Stimulated activated CD4-positive, alpha-beta T cell treated with anti-CD3 and anti-CD28 coated beads, Interleukin-4, amount 100 ng/mL, for 24 hours (primary cell): Measurements from ENCODE around the gene APRT.
"Not testable (repeated sequence)": the region's sequence is repeated elsewhere in the genome, so short reads cannot be mapped to it uniquely, and the experiment has no call there.

ENCODE experiments used
- DNase-seq: peaks from one replicate; pipeline ENCODE4 v3.0.0-alpha.2; 2020

The APRT gene

DNA sequence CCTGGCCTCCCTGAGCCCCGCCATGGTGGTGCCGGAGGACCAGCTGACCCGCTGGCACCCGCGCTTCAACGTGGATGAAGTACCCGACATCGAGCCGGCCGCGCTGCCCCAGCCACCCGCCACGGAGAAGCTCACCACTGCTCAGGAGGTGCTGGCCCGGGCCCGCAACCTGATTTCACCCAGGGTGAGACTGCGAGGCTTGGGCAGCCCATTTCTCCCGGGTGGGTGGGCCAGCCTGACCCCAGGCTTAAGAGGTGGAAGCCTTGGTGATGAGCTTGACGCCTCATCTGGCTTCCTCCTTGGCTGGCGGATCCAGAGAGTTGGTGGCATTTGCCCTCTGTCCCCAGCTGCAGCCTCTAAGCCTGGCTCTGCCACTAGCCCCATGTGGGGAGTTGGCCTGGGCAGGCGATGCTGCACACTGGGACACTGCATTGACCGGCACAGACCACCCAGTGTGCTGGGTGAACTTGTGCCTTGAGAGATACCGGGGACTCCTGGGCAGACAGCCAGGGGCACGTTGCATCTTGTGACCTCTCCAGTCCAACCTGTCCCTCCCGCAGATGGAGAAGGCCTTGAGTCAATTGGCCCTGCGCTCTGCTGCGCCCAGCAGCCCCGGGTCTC is 5.1 kb downstream of the APRT start:
- DNase-seq, result no peak

DNA sequence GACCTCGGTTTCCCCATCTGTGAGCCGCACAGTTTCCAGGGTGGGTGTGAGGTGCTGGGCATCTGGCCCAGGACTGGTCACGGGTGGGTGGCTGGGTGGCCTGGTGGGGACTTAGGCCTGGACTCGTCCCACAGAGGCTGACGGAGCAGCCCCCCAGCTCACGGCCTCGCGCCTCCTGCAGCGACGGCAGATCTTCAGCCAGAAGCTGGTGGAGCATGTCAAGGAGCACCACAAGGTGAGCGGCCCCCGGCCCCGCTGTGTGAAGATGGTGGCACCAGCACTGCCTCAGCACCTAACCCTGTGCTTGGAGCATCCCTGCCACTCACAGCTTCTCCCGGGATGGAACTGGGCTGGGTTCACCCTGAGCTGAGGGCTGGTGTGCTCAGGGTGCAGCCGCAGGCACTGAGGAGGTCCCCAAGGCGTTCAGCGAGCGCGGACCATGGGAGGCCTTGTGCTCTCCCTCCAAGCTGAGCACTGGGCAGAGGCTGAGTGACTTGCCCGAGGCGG is 5.8 kb downstream of the APRT start:
- DNase-seq, result no peak

DNA sequence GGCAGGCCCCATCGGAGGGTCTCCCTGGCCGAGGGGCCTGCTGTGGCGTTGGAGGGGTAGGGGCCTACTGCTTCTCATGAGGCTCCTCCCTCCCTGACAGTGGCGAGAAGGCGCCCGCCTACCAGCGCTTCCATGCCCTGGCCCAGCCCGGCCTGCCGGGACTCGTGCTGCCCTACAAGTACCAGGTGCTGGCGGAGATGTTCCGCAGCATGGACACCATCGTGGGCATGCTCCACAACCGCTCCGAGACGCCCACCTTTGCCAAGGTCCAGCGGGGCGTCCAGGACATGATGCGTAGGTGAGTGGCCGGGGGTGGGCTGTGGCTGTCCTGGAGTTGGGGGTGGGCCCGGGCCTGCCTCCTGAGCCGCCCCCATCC is 6.4 kb downstream of the APRT start:
- DNase-seq, result no peak

DNA sequence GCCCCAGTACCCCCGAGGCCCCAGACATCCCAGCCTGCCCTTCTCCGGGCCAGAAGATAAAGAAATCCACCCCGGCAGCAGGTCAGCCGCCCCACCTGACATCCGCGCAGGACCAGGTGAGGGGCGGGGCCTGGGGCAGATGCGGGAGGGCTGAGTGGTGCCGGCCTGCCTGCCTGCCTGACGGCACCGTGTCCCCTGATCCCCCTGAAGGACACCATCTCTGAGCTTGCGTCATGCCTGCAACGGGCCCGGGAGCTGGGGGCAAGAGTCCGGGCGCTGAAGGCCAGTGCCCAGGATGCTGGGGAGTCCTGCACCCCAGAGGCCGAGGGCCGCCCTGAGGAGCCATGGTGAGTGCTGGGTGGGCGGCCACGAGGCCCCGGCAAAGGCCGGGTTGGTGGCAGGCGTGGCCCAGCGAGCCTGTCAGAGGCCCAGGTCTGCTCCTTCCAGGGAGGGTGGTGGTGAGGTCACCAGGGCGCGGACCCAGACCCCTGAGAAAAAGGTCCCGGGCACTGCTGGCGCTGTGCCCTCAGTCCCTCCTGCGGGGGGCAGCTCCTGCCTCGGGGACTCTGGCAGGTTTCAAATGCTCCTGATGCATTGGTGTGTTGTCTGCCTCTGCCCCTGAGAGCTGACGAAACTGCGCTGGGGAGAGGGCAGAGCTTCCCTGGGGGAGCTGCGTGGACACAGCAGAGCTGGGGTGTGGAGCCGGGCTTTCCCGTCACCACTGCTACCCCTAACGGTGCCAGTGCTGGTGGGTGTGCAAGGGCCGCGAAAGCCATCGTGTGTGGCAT is 7.0 kb downstream of the APRT start:
- peak; percentile 35 for DNase-seq

DNA sequence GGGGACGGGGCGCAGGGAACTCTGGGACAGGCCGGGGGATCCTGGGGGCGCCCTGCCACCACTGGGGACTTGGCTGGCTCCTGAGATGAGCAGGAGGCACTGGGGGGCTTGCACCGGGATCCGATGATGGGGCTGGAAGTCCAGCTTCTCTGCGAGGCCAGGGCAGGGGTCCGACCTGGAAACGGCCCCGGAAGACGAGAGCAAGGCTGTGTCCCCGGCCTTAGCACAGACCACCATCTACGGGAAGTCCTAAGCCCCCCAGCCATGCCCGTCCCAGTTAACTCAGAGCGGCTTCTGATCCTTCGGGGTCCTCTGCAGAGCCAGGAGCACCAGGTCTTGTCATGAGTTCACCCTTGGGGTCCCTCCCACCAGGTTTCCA is 7.6 kb downstream of the APRT start:
- DNase-seq, result no peak

DNA sequence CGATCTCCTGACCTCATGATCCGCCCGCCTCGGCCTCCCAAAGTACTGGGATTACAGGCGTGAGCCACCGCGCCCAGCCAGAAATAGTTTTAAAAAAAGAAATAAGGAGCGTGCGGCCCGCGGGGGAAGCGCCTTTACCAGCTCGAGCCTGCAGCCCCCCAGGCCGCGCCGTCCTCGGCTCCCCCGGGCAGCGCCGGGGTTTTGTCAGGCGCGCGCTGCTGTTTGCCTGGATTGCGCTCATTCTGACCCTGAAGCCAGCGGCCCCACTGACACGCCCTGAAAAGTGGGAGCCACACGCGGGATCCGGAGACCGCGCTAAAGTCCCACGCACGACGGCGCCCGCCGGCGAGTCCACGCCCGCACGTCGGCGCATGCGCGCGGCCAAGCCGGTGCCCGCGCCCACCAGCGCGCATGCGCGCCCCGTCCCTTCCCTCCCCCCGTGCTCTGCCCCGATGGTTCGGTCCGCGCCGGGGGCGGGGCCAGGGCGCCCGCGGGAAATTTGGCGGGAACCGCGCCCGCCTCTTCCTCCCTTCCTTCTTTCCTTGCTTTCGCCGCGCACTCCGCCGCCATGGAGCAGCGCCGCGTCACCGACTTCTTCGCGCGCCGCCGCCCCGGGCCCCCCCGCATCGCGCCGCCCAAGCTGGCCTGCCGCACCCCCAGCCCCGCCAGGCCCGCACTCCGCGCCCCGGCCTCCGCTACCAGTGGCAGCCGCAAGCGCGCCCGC is 8.3 kb downstream of the APRT start, which contains the start of gene CDT1:
Gene CDT1, plus strand, starts transcription at position 526 of the 724 bp plus-strand sequence. Its CDS starts 43 bp downstream, at position 569.
- peak; percentile 84 for DNase-seq

DNA sequence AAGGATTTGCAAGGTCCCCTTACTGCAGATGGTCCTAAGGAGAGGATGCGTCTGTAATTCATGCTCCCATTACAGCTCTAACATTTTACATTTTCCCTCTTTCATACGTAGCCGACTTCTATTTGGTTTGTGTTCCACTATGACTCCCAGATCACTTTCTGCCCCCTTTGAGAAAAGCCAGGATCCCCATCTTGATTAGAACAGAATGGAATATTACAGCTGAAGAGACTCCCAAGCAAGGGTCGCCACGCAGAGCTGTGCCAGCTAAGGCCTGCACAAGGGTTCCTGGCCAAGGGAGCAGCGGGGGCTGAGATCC is 11.5 kb downstream of the APRT start:
- no peak for DNase-seq

DNA sequence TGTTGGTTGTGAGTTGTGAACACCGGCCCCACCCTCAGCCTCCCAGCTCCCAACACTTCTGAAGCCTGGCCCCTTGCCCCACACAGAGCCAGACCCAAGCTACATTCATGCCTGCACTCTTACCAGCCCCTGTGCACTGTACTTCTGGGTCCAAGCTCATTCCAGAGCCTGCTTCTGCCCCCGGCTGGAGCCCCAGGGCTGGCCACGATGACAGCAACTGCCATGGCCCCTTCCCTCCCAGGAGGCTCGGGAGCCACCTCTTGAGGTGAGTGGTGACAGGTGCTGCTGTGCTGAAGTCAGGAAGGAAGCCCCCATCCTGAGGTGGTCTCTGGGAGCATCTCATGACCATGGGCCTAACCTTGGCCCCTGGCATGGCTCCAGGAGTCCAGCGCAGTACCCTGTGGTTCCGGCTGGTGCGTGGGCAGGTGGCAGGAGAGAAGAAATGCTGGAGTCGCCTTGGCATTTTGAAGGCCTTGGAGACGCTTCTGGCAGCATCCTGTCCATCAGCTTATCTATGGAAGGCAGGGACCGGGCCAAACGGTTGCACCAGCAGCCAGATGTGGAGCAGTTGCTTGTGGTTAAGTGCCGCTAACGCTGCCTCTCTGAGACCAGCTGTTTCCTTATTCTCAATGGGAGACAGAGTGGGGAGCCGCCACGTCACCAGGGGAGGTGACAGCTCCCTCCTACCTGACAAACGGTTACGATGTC is 12.0 kb downstream of the APRT start:
- no peak for DNase-seq

DNA sequence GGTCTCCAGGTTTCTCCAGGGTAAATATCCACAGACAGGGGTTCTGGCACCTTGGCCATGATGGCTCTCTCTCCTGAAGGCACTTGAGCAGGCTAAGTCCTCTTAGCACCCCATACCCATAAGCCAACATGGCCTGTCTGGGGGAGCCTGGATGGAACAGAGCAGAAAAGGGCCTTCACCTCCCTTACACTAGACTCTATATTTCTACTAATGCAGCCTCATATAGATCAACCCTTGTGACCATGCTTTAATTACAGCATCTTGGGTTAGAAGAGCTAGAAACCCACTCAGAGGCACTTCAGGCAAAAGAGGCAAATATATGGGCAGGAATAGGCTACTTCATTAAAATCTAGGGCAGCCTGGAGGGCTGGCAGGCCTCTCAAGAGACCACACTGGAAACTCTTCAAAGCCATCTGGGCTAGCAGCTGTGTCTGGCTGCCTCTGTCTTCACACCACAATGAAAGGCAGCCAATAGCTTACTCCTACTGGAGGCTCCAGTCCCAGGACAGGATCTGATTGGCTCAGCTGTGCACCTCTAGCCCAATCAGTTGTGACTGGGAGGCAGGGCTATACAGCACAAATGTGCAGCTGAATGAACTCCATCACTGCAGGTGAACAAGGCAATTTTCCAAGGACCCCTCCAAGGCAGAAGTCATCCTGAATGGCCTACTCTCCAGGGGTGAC is 12.8 kb downstream of the APRT start:
- DNase-seq, result no peak

DNA sequence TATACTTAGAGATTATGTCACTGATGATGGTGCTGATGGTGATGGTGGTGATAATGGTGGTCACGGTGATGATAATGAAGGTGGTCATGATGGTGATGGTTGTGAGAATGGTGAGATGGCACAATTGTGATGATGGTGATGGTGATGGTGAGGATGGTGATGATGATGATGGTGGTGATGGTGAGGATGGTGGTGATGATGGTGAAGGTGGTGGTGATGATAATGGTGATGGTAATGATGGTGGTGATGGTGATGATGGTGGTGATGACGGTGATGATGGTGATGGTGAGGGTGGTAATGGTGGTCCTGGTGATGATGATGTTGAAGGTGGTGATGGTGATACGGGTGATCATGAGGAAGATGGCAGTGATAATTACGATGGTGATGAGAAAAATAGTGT is 13.7 kb downstream of the APRT start:
- DNase-seq, result no peak

DNA sequence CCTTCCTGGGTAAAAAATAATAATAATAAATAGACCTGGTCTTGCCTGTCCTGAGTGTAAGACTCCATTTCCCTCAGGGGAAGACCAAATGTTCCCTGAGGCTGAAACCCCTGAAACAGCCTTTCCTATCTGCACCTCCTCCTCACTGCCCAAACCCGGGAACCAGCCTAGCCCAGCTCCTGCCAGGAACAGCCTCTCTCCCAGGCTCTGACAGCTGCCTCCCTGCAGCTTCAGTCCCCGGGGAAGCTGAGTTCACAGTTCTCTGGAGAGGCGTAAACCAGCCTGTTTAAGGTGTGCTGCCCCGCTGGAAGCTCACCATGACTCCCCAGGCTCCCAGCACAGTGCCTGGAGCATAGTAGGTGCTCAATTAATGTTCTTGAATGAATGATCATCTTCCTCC is 15.4 kb downstream of the APRT start:
- no peak for DNase-seq

DNA sequence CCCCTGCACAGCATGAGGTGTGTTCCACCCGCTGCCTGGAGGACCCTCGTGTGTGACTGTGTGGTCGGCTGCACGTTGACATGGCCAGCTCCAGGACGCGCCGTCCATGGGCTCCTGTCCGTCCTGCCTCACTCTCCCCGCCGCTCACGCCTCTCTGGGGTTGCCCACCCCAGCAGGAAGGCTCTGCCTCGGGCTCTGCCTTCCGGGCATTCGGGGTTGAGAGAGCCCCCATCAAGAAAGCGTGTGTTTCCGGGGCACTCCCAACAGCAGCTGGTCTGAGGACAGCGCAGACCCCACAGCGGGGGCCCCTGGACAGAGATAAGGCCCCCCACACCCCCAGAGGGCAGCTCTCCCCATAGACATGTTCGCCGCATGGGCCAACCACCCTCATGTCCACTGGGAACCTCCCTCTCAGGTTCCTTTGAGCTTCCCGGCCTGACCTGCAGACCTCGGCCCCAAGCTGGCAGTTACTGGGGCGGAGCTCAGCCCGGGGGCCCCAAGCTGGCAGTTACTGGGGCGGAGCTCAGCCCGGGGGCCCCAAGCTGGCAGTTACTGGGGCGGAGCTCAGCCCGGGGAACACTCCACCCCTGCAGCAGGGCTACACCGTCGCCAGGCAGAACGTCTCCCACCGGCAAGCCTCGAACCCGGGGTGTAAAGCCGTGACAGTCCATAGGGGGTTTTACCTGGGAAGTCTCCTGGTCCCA is 18.3 kb downstream of the APRT start:
- no peak for DNase-seq

DNA sequence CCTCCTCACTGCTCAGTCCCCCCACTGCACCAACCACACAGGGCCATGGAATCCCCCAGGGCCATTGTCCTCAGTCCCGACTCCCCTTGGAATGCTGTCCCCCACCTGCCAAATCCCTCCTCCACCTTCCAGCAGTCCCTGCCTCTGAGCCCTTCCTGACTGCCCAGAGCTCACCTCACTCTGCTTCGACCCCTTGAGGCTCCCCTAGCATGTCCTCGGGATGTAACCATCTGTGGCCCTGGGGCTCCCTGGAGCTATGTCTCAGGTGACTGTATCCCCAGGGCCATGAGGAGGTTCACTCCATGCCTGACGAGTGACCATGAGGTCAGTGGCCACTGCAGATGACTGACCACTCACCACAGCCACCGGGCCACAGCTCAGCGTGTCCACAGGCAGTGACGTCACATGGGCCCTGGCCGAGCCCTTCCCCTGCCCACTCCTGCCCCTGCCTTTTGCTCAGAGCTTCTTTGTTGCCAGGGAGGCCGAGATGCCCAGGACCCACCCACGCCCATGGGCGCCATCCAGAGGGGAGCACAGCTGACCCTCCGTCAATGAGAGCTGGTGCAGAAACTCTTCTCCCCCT is 19.0 kb downstream of the APRT start:
- DNase-seq, result no peak

DNA sequence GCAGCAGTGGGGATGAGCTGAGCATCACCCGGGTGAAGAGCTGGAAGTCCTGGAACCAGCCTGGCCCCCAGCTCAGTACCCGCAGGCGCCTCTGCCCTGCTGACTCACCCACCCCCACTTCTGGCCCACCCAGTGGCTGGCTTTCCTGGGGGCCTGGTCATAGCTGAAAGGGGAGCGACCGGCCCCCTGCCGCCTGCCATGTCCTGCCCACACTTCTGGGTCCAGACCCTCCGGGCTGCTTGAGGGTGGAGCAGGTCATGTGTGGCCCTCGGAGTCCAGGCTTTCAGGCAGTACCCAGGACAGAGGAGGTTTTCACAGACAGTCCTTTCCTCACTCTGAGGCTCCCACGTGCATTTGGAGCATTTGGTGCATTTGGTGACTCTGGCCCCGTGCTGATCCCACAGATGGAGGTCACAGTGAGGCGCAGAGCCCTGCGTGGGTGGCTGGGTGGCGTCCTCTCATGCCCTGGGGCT is 19.6 kb downstream of the APRT start:
- DNase-seq, result no peak

DNA sequence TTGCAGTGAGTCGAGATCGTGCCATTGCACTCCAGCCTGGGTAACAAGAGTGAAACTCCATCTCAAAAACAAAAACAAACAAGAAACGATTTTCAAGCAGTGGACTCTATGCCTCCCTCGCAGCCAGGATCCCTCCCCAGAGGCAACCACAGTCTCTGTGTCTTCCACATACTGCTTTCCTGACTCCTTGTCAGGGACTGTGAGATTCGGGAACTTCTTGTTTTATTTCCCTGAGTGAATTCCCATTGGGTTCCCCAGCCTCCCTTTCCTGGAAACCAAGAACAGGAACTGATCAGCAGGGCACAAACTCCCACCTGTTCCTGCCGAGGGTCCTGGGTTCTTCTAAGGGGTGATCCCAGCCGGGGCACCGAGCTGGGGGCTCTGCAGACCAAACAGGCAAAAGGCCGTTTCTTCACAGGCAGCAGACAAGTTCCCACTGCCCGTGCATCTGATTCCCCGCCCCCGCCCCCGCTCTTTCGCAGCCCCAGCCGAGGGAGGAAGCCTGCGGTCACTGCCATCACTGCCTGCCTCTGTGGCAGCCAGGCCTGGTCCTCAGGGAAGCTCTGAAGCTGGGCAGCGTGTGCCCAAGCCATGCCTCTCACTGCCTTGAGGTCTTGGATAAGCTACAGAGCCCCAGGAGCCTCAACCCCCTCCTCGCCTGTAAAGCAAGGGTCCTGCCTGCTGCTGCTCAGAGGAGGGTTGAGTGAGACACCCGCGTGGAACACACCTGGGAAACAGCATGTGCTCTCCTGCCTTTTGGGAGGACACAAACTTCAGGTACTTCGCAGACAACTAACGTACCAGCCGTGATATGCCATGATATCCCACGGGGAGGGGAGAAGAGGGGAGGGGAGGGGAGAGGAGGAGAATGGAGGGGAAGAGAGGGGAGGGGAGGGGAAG is 21.2 kb downstream of the APRT start:
- DNase-seq, result peak; percentile 57

DNA sequence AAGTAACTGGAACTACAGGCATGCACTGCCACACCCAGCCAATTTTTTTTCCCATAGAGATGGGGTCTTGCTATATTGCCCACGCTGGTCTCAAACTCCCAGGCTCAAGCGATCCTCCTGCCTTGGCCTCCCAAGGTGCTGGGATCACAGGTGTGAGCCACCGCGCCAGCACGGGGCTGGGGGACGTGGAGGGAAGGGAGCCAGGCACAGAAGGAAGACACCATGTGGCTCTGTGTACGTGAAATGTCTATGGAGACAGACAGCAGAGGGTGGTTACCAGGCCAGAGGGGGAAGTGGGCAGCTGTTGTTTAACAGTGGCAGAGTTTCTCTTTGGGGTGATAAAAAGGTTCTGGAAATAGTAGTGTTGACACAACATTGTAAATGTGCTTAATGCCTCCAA is 22.1 kb downstream of the APRT start:
- DNase-seq, result no peak

DNA sequence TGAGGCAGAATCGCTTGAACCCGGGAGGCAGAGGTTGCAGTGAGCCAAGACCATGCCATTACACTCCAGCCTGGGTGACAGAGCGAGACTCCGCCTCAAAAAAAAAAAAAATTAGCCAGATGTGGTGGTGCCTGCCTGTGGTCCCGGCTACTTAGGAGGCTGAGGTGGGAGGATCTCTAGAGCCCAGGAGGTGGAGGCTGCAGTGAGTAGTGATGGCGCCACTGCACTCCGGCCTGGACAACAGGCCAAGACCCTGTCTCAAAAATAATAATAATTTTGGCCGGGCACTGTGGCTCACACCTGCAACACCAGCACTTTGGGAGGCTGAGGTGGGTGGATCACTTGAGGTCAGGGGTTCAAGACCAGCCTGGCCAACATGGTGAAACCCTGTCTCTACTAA is 23.0 kb downstream of the APRT start:
- DNase-seq, result not testable (repeated sequence)

DNA sequence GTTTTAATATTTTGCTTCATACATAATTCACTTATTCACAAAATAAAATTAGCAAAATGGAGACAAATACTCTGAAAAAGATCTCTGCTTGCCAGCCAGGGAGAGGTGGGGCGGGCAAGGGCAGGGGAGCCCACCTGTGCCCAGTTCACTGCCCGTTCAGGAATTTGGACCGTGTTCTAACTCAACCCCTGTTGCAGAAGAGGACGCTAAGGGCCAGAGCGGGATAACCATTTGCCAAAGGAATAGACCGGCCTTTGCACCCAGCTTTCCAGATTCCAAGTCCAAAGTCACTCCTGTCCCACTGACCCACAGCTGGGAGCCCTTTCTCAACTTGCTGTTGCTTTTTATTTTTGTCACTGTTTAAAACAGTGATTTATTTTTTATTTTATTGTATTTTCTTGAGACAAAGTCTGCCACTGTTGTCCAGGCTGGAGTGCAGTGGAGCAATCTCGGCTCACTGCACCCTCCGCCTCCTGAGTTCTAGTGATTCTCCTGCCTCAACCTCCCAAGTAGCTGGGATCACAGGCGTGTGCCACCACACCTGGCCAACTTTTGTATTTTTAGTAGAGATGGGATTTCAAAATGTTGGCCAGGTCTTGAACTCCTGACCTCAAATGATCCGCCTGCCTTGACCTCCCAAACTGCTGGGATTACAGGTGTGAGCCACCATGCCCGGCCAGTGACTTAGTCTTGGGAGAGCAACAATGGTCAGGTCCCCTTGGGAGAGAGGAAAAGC is 24.0 kb downstream of the APRT start:
- no peak for DNase-seq

DNA sequence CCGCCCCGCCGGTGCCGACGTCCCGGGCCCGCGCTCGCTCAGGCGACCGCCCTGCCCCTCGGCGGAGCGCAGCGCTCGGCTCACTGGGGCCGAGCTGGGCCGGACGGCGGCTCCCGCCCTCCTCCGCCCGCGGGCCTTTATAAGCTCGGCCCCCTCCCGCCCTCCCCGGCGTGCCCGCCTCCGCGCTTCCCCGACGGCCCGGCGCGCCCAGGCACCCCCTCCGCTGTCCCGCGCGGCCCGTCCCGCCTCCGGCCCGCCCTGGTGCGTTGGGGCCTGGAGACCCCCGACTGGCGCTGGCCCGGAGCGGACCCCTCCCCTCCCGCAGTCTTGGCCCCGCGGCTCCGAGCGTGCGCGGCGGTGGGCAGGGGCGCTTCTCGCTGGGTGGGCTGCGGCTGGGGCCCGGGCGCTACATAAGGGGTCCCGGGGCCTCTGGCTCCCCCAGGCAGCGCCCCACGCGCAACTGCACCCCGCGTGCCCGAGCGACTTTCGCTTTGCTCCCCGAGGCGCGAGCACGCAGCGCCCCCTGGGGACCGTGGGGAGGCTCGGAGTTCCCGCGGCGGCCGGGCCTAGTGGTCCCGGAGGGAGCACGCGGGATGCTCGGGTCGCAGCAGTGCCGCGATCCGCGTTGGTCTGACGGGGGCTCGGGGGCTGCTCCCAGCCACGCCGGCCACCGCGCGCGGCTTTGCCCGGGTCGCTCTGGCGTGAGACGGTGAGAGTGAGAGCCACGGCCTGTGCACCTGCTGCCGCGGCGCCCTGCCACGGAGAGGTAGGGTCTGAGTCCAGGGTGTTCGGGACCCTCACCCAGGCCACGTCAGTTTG is 26.4 kb downstream of the APRT start, which contains the start of gene PIEZO1:
Gene PIEZO1, minus strand, starts transcription at position 115 of the 819 bp plus-strand sequence. CDS start 256 bp downstream, outside the sequence.
- peak; percentile 79 for DNase-seq
